ENCODE data around the gene ZNF423. TPM values are rescaled to one million over a fixed set of nuclear protein-coding genes. Genes with fewer than 3 reads are reported as not detected.

The ZNF423 gene
- total RNA-seq, 2 donors from 2014 or later: 12.3 to 29.3 TPM

GRCh38 chr16:49775018-49775417 is 80.9 kb downstream of the ZNF423 start:
- intact Hi-C loops (cut with DNase I): no loop called here
- no peak for DNase-seq (ENCODE audit: low spot score)

GRCh38 chr16:49773534-49774475 is 82.1 kb downstream of the ZNF423 start:
- intact Hi-C loops (cut with DNase I): no loop called here

GRCh38 chr16:49767998-49768397 is 87.9 kb downstream of the ZNF423 start:
- no peak for DNase-seq (ENCODE audit: low spot score)
- intact Hi-C loops (cut with DNase I): no loop called here

More at GRCh38 chr16:49773534-49774475, 82.1 kb downstream of the ZNF423 start:
- no peak for DNase-seq (ENCODE audit: low spot score)

GRCh38 chr16:49767414-49767813 is 88.5 kb downstream of the ZNF423 start:
- DNase-seq (ENCODE audit: low spot score): no peak
- intact Hi-C loops (cut with DNase I): no loop called here

- intact Hi-C loops (cut with DNase I): no loop called here
- DNase-seq (ENCODE audit: low spot score): no peak
Measured at GRCh38 chr16:49766225-49766624, 89.7 kb downstream of the ZNF423 start.

- no peak for DNase-seq (ENCODE audit: low spot score)
- intact Hi-C loops (cut with DNase I): no loop called here
Measured at GRCh38 chr16:49763826-49764225, 92.1 kb downstream of the ZNF423 start.

GRCh38 chr16:49760815-49761214 is 95.1 kb downstream of the ZNF423 start:
- DNase-seq (ENCODE audit: low spot score): no peak
- intact Hi-C loops (cut with DNase I): no loop called here

GRCh38 chr16:49757559-49758069 is 98.3 kb downstream of the ZNF423 start:
- DNase-seq (ENCODE audit: low spot score): no peak
- intact Hi-C loops (cut with DNase I): no loop called here

GRCh38 chr16:49756775-49757558 is 98.9 kb downstream of the ZNF423 start:
- no peak for DNase-seq (ENCODE audit: low spot score)
- intact Hi-C loops (cut with DNase I): no loop called here

- no peak for DNase-seq (ENCODE audit: low spot score)
- intact Hi-C loops (cut with DNase I): no loop called here
Measured at GRCh38 chr16:49755716-49756505, 100.0 kb downstream of the ZNF423 start.

- intact Hi-C loops (cut with DNase I): no loop called here
- DNase-seq (ENCODE audit: low spot score): no peak
Measured at GRCh38 chr16:49755313-49755620, 100.6 kb downstream of the ZNF423 start.

- intact Hi-C loops (cut with DNase I): no loop called here
- DNase-seq (ENCODE audit: low spot score): no peak
Measured at GRCh38 chr16:49754495-49755312, 101.2 kb downstream of the ZNF423 start.

- intact Hi-C loops (cut with DNase I): no loop called here
- no peak for DNase-seq (ENCODE audit: low spot score)
Measured at GRCh38 chr16:49750341-49751000, 105.4 kb downstream of the ZNF423 start.

GRCh38 chr16:49749816-49750215 is 106.1 kb downstream of the ZNF423 start:
- DNase-seq (ENCODE audit: low spot score): no peak
- intact Hi-C loops (cut with DNase I): no loop called here

GRCh38 chr16:49748322-49748721 is 107.6 kb downstream of the ZNF423 start:
- intact Hi-C loops (cut with DNase I): no loop called here
- DNase-seq (ENCODE audit: low spot score): no peak

- DNase-seq (ENCODE audit: low spot score): no peak
- intact Hi-C loops (cut with DNase I): no loop called here
Measured at GRCh38 chr16:49747654-49748053, 108.3 kb downstream of the ZNF423 start.

GRCh38 chr16:49746545-49746944 is 109.4 kb downstream of the ZNF423 start:
- intact Hi-C loops (cut with DNase I): no loop called here
- no peak for DNase-seq (ENCODE audit: low spot score)

- intact Hi-C loops (cut with DNase I): no loop called here
Measured at GRCh38 chr16:49745311-49745747, 110.6 kb downstream of the ZNF423 start.

More at GRCh38 chr16:49745311-49745747, 110.6 kb downstream of the ZNF423 start:
- DNase-seq (ENCODE audit: low spot score): no peak

All from posterior vena cava (tissue), 2 donors.